ENCODE measurements around the gene TNKS1BP1. TPM values are rescaled to one million over a fixed set of nuclear protein-coding genes. Genes with fewer than 3 reads are reported as not detected.

Gene TNKS1BP1
- total and polyA plus RNA-seq, 9 of the 15 experiments (the other 6 are each of a cell fraction or from before 2014, with no cell fraction given): 1.1 to 47.2 (median 10.9) TPM

DNA sequence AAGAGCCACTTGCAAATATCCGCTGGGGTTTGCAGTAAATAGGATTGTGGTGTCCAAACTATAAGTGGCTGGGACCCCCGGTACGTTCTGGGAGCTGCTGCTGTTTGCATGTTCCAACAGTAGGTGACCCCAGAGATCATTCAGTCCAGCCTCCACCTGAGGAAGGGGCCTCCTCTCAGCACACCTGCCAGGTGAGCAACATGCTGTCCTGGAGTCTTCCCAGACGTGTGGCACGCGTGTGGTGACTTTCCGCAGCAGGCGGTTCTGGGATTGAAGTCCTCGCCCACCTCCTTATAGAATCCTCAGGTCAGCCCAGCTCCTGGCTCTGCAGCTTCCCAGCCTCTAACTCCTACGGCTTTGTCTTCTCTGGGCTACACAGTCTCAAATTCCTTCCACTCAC is 20.1 kb upstream of the TNKS1BP1 start (continued):
- TF ChIP-seq, protein P1, sequence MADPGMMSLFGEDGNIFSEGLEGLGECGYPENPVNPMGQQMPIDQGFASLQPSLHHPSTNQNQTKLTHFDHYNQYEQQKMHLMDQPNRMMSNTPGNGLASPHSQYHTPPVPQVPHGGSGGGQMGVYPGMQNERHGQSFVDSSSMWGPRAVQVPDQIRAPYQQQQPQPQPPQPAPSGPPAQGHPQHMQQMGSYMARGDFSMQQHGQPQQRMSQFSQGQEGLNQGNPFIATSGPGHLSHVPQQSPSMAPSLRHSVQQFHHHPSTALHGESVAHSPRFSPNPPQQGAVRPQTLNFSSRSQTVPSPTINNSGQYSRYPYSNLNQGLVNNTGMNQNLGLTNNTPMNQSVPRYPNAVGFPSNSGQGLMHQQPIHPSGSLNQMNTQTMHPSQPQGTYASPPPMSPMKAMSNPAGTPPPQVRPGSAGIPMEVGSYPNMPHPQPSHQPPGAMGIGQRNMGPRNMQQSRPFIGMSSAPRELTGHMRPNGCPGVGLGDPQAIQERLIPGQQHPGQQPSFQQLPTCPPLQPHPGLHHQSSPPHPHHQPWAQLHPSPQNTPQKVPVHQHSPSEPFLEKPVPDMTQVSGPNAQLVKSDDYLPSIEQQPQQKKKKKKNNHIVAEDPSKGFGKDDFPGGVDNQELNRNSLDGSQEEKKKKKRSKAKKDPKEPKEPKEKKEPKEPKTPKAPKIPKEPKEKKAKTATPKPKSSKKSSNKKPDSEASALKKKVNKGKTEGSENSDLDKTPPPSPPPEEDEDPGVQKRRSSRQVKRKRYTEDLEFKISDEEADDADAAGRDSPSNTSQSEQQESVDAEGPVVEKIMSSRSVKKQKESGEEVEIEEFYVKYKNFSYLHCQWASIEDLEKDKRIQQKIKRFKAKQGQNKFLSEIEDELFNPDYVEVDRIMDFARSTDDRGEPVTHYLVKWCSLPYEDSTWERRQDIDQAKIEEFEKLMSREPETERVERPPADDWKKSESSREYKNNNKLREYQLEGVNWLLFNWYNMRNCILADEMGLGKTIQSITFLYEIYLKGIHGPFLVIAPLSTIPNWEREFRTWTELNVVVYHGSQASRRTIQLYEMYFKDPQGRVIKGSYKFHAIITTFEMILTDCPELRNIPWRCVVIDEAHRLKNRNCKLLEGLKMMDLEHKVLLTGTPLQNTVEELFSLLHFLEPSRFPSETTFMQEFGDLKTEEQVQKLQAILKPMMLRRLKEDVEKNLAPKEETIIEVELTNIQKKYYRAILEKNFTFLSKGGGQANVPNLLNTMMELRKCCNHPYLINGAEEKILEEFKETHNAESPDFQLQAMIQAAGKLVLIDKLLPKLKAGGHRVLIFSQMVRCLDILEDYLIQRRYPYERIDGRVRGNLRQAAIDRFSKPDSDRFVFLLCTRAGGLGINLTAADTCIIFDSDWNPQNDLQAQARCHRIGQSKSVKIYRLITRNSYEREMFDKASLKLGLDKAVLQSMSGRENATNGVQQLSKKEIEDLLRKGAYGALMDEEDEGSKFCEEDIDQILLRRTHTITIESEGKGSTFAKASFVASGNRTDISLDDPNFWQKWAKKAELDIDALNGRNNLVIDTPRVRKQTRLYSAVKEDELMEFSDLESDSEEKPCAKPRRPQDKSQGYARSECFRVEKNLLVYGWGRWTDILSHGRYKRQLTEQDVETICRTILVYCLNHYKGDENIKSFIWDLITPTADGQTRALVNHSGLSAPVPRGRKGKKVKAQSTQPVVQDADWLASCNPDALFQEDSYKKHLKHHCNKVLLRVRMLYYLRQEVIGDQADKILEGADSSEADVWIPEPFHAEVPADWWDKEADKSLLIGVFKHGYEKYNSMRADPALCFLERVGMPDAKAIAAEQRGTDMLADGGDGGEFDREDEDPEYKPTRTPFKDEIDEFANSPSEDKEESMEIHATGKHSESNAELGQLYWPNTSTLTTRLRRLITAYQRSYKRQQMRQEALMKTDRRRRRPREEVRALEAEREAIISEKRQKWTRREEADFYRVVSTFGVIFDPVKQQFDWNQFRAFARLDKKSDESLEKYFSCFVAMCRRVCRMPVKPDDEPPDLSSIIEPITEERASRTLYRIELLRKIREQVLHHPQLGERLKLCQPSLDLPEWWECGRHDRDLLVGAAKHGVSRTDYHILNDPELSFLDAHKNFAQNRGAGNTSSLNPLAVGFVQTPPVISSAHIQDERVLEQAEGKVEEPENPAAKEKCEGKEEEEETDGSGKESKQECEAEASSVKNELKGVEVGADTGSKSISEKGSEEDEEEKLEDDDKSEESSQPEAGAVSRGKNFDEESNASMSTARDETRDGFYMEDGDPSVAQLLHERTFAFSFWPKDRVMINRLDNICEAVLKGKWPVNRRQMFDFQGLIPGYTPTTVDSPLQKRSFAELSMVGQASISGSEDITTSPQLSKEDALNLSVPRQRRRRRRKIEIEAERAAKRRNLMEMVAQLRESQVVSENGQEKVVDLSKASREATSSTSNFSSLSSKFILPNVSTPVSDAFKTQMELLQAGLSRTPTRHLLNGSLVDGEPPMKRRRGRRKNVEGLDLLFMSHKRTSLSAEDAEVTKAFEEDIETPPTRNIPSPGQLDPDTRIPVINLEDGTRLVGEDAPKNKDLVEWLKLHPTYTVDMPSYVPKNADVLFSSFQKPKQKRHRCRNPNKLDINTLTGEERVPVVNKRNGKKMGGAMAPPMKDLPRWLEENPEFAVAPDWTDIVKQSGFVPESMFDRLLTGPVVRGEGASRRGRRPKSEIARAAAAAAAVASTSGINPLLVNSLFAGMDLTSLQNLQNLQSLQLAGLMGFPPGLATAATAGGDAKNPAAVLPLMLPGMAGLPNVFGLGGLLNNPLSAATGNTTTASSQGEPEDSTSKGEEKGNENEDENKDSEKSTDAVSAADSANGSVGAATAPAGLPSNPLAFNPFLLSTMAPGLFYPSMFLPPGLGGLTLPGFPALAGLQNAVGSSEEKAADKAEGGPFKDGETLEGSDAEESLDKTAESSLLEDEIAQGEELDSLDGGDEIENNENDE (IDR thresholded peaks at IDR 0.05; ENCODE audit: low read depth, low read length): no peak
- TF ChIP-seq, protein P2, sequence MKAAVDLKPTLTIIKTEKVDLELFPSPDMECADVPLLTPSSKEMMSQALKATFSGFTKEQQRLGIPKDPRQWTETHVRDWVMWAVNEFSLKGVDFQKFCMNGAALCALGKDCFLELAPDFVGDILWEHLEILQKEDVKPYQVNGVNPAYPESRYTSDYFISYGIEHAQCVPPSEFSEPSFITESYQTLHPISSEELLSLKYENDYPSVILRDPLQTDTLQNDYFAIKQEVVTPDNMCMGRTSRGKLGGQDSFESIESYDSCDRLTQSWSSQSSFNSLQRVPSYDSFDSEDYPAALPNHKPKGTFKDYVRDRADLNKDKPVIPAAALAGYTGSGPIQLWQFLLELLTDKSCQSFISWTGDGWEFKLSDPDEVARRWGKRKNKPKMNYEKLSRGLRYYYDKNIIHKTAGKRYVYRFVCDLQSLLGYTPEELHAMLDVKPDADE (conservative IDR thresholded peaks at IDR 0.05; ENCODE audit: control insufficient read depth, low read depth, low read length): no peak
- TF ChIP-seq CSDE1 (IDR thresholded peaks at IDR 0.05) (no peak), ZBTB1 (CRISPR knock-in tag; IDR thresholded peaks at IDR 0.05; ENCODE audit: borderline replicate concordance, low read depth) (no peak), TAF9B (IDR thresholded peaks at IDR 0.05; ENCODE audit: partially characterized antibody) (no peak), ZNF174 (CRISPR knock-in tag; IDR thresholded peaks at IDR 0.05) (no peak), NFATC3 (IDR thresholded peaks at IDR 0.05) (no peak)

All from K562 (cell line).